ENCODE results near the gene MTMR4.

Gene MTMR4

GRCh38 chr17:58533616-58534188 lies 19.3 kb upstream of the MTMR4 start:
- H3K27me3 ChIP-seq (ENCODE audit: control insufficient read depth, low read length): peaks cover 40% of the 10 kb centered on the region
- H3K36me3 ChIP-seq (ENCODE audit: control insufficient read depth, low read length): no peaks in the 10 kb centered on the region
- H3K9me3 ChIP-seq (ENCODE audit: control insufficient read depth, insufficient read depth, low read length): no peaks in the 10 kb centered on the region
- no peaks in the 10 kb centered on the region for H3K9me2 ChIP-seq (replicated peaks; ENCODE audit: control insufficient read depth, low read length)
- TF ChIP-seq, protein P1, sequence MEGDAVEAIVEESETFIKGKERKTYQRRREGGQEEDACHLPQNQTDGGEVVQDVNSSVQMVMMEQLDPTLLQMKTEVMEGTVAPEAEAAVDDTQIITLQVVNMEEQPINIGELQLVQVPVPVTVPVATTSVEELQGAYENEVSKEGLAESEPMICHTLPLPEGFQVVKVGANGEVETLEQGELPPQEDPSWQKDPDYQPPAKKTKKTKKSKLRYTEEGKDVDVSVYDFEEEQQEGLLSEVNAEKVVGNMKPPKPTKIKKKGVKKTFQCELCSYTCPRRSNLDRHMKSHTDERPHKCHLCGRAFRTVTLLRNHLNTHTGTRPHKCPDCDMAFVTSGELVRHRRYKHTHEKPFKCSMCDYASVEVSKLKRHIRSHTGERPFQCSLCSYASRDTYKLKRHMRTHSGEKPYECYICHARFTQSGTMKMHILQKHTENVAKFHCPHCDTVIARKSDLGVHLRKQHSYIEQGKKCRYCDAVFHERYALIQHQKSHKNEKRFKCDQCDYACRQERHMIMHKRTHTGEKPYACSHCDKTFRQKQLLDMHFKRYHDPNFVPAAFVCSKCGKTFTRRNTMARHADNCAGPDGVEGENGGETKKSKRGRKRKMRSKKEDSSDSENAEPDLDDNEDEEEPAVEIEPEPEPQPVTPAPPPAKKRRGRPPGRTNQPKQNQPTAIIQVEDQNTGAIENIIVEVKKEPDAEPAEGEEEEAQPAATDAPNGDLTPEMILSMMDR (IDR thresholded peaks at IDR 0.05; ENCODE audit: low read depth, low read length, poor library complexity, severe bottlenecking): no peak
- TF ChIP-seq EZH2phosphoT487 (IDR thresholded peaks at IDR 0.05; ENCODE audit: borderline replicate concordance, low read length): no peak
- H3K27ac ChIP-seq (ENCODE audit: low read depth, low read length): no peak overlapping the region
- no peaks in the 10 kb centered on the region for H4K20me1 ChIP-seq (ENCODE audit: control insufficient read depth, insufficient read depth, low read depth, low read length)
- no peak overlapping the region for H3K4me2 ChIP-seq (ENCODE audit: low read length)
- no peaks in the 10 kb centered on the region for H3K79me2 ChIP-seq (ENCODE audit: control insufficient read depth, low read length)
- peaks cover 12% of the 10 kb centered on the region for H3K4me1 ChIP-seq (ENCODE audit: control insufficient read depth, low read length)
- no peak overlapping the region for H3K4me3 ChIP-seq (ENCODE audit: low read length)
- no peaks in the 10 kb centered on the region for H3F3A ChIP-seq (ENCODE audit: control insufficient read depth, insufficient read depth)

DNA sequence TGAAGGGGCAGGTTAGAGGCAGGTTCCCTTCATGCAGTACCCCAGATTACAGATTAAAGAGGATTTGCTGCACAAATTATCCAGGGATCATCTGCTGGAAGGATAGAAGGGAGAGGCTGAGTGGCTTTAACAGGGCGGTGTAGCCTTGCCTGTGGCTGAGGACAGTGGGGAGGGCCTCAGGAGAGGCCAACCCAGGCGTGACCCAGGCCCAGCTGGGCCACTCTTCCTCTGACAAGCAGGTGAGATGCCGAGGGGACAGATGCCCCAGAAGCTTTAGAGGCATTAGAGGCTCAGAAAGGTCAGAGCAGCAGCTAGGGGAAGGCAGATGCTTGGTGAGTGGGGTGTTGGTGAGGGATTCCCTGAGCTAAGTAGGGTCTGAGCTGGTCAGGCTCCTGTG lies 18.1 kb upstream of the MTMR4 start:
- Histone ChIP-seq H3K36me3 (ENCODE audit: control insufficient read depth, low read length) (no peaks in the 10 kb centered on the region), H3K4me3 (ENCODE audit: low read length) (peak overlapping the region; percentile 62; the same call in 1 of the 2 replicates), H3K9me3 (ENCODE audit: control insufficient read depth, insufficient read depth, low read length) (no peaks in the 10 kb centered on the region), H3K79me2 (ENCODE audit: control insufficient read depth, low read length) (no peaks in the 10 kb centered on the region), H3F3A (ENCODE audit: control insufficient read depth, insufficient read depth) (no peaks in the 10 kb centered on the region), H3K9me2 (replicated peaks; ENCODE audit: control insufficient read depth, low read length) (no peaks in the 10 kb centered on the region), H3K4me1 (ENCODE audit: control insufficient read depth, low read length) (peaks cover 12% of the 10 kb centered on the region), H3K27me3 (ENCODE audit: control insufficient read depth, low read length) (peaks cover 37% of the 10 kb centered on the region), H3K27ac (ENCODE audit: low read depth, low read length) (no peak overlapping the region), H3K4me2 (ENCODE audit: low read length) (peak overlapping the region; percentile 77), H4K20me1 (ENCODE audit: control insufficient read depth, insufficient read depth, low read depth, low read length) (no peaks in the 10 kb centered on the region)
- TF ChIP-seq EZH2phosphoT487 (IDR thresholded peaks at IDR 0.05; ENCODE audit: borderline replicate concordance, low read length): no peak
- TF ChIP-seq, protein P1 (IDR thresholded peaks at IDR 0.05; ENCODE audit: low read depth, low read length, poor library complexity, severe bottlenecking): no peak

DNA sequence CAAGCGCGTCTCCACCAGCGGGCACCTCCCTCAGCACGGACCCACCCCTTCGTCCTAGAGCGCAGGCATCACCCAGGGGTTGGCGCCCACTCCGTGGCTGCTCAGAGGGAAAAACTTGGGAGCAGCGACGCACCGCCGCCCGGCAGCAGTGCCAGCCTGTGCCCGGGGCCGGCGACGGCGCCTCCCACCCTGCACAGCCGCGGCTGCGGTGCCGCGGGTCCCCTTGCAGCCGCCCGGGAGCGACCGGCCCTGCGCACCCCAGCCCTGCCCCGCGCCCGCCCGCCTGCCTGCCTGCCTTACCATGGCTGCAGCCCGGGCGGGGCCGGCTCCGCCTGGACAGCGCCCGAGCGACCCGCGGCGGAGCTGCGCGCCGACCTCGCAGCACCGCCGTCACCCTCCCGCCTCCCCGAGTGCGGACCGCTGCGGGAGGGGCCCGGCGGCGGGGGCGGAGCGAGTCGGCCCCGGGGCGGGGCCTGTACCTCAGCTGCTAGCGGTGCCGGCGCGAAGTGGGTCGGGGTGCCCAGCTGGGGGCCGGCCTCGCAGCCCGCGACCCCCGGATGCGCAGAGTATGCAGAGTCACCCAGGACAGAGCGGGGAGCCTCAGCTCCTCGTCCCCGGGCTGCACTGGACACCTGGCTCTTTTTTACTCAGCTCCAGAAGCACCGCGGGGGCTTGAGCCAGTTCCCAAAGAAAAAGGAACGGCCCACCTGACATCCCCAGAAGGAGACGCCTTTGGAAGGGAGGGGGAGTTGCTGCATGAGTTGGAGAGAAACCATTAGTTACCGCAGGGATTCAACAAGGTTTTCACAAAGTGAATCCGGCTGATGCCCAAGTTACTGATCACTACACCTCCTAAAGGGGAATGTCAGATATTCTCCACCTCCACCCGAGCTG lies 17.5 kb upstream of the MTMR4 start:
- no peak overlapping the region for H3K27ac ChIP-seq (ENCODE audit: low read depth, low read length)
- H3K4me2 ChIP-seq (ENCODE audit: low read length): peak overlapping the region; percentile 77
- H3K9me2 ChIP-seq (replicated peaks; ENCODE audit: control insufficient read depth, low read length): no peaks in the 10 kb centered on the region
- no peaks in the 10 kb centered on the region for H4K20me1 ChIP-seq (ENCODE audit: control insufficient read depth, insufficient read depth, low read depth, low read length)
- no peak; the same call in 1 of the 2 replicates for TF ChIP-seq EZH2phosphoT487 (IDR thresholded peaks at IDR 0.05; ENCODE audit: borderline replicate concordance, low read length)
- TF ChIP-seq, protein P1 (IDR thresholded peaks at IDR 0.05; ENCODE audit: low read depth, low read length, poor library complexity, severe bottlenecking): no peak
- no peaks in the 10 kb centered on the region for H3F3A ChIP-seq (ENCODE audit: control insufficient read depth, insufficient read depth)
- peaks cover 12% of the 10 kb centered on the region for H3K4me1 ChIP-seq (ENCODE audit: control insufficient read depth, low read length)
- no peaks in the 10 kb centered on the region for H3K79me2 ChIP-seq (ENCODE audit: control insufficient read depth, low read length)
- H3K27me3 ChIP-seq (ENCODE audit: control insufficient read depth, low read length): peaks cover 37% of the 10 kb centered on the region
- no peaks in the 10 kb centered on the region for H3K36me3 ChIP-seq (ENCODE audit: control insufficient read depth, low read length)
- peak overlapping the region; percentile 62 for H3K4me3 ChIP-seq (ENCODE audit: low read length)
- no peaks in the 10 kb centered on the region for H3K9me3 ChIP-seq (ENCODE audit: control insufficient read depth, insufficient read depth, low read length)

Measured in DOHH2 (cell line).